RWPE2 (cell line): Measurements from ENCODE around the gene ARHGAP44.

Experiments used
- ATAC-seq: fragments of 200-7000 bp; cut with Tn5 transposase; 3 replicates; pipeline ENCODE4 v1.9.1; 2021; ENCODE audit warnings: low read depth
- DNase-seq: peaks from one replicate; pipeline ENCODE4 v3.0.0-alpha.2; 2020; ENCODE audit warnings: low spot score
- H3K27ac ChIP-seq: fragments of 450-650 bp; 2 replicates; pipeline ENCODE4 v1.5.1; 2017; ENCODE audit warnings: mild to moderate bottlenecking; ENCODE audit not compliant: poor library complexity, severe bottlenecking
- H3K27me3 ChIP-seq: fragments of 250-450 bp; sonication (Bioruptor Pico); 2 replicates; pipeline ENCODE4 v1.5.1; 2021; ENCODE audit warnings: mild to moderate bottlenecking, moderate library complexity; ENCODE audit not compliant: insufficient read depth, poor library complexity, severe bottlenecking
- H3K36me3 ChIP-seq: fragments of 250-450 bp; sonication (Bioruptor Pico); 2 replicates; pipeline ENCODE4 v1.5.1; 2020; ENCODE audit warnings: low read depth, mild to moderate bottlenecking, moderate library complexity
- H3K4me1 ChIP-seq: fragments of 250-450 bp; sonication (Bioruptor Pico); 2 replicates; pipeline ENCODE4 v1.5.1; 2021; ENCODE audit warnings: mild to moderate bottlenecking, moderate library complexity; ENCODE audit not compliant: insufficient read depth, poor library complexity, severe bottlenecking
- H3K4me3 ChIP-seq: fragments of 250-450 bp; sonication (Bioruptor Pico); 2 replicates; pipeline ENCODE4 v1.5.1; 2021; ENCODE audit warnings: mild to moderate bottlenecking, moderate library complexity; ENCODE audit not compliant: severe bottlenecking
- H3K9me3 ChIP-seq: fragments of 250-450 bp; sonication (Bioruptor Pico); 2 replicates; pipeline ENCODE4 v1.5.1; 2021; ENCODE audit warnings: mild to moderate bottlenecking, moderate library complexity; ENCODE audit not compliant: severe bottlenecking
- CTCF ChIP-seq: fragments of 450-650 bp; IDR thresholded peaks from one replicate; pipeline ENCODE4 v1.5.1; 2017; ENCODE audit warnings: mild to moderate bottlenecking, moderate library complexity; ENCODE audit not compliant: poor library complexity, severe bottlenecking

Gene ARHGAP44

GRCh38 chr17:12769981-12770380 lies 19.3 kb upstream of the ARHGAP44 start:
- TF ChIP-seq CTCF = no peak
- no peak for DNase-seq
- Histone ChIP-seq H3K4me3 (no peak overlapping the region), H3K27ac (no peak overlapping the region), H3K36me3 (no peaks in the 10 kb centered on the region), H3K4me1 (no peaks in the 10 kb centered on the region), H3K27me3 (peaks cover 12% of the 10 kb centered on the region), H3K9me3 (no peaks in the 10 kb centered on the region)
- no peak for ATAC-seq

- no peaks in the 10 kb centered on the region for H3K36me3 ChIP-seq
- H3K4me1 ChIP-seq = no peaks in the 10 kb centered on the region
- no peak overlapping the region for H3K4me3 ChIP-seq
These were observed 16.1 kb upstream of the ARHGAP44 start for GRCh38 chr17:12773153-12773552.

GRCh38 chr17:12789075-12789480 lies 220 bp upstream of the ARHGAP44 start:
- Histone ChIP-seq H3K9me3 (no peaks in the 10 kb centered on the region), H3K4me3 (peak overlapping the region; percentile 77), H3K36me3 (no peaks in the 10 kb centered on the region), H3K27me3 (no peaks in the 10 kb centered on the region), H3K4me1 (no peaks in the 10 kb centered on the region), H3K27ac (no peak overlapping the region)
- ATAC-seq (no peak; the same call in 2 of the 3 replicates), DNase-seq (no peak)
- no peak for TF ChIP-seq CTCF

More at GRCh38 chr17:12773153-12773552, 16.1 kb upstream of the ARHGAP44 start:
- Histone ChIP-seq H3K27ac (no peak overlapping the region), H3K9me3 (no peaks in the 10 kb centered on the region), H3K27me3 (peaks cover 12% of the 10 kb centered on the region)
- no peak for DNase-seq
- no peak for ATAC-seq
- TF ChIP-seq CTCF = no peak

GRCh38 chr17:12790249-12791106 lies 1.2 kb downstream of the ARHGAP44 start:
- peak; percentile 25; the same call in 2 of the 3 replicates for ATAC-seq
- Histone ChIP-seq H3K27me3 (no peaks in the 10 kb centered on the region), H3K4me3 (peak overlapping the region; percentile 77), H3K27ac (no peak overlapping the region), H3K4me1 (no peaks in the 10 kb centered on the region), H3K9me3 (no peaks in the 10 kb centered on the region), H3K36me3 (no peaks in the 10 kb centered on the region)
- no peak for DNase-seq
- no peak for TF ChIP-seq CTCF

GRCh38 chr17:12794919-12795532 lies 5.7 kb downstream of the ARHGAP44 start:
- Histone ChIP-seq H3K36me3 (no peaks in the 10 kb centered on the region), H3K4me1 (no peaks in the 10 kb centered on the region), H3K9me3 (no peaks in the 10 kb centered on the region), H3K4me3 (no peak overlapping the region), H3K27me3 (no peaks in the 10 kb centered on the region), H3K27ac (no peak overlapping the region)
- ATAC-seq = no peak
- TF ChIP-seq CTCF = no peak
- DNase-seq = no peak
